GM12801 (cell line): ENCODE measurements around the gene STUB1.

Source experiments
- TF ChIP-seq, protein P1 (sequence below): IDR thresholded peaks from one replicate; pipeline ENCODE4 v1.5.1; 2011; ENCODE audit warnings: control low read depth; ENCODE audit not compliant: insufficient read length; ENCODE audit errors: extremely low read depth

STUB1 gene

DNA sequence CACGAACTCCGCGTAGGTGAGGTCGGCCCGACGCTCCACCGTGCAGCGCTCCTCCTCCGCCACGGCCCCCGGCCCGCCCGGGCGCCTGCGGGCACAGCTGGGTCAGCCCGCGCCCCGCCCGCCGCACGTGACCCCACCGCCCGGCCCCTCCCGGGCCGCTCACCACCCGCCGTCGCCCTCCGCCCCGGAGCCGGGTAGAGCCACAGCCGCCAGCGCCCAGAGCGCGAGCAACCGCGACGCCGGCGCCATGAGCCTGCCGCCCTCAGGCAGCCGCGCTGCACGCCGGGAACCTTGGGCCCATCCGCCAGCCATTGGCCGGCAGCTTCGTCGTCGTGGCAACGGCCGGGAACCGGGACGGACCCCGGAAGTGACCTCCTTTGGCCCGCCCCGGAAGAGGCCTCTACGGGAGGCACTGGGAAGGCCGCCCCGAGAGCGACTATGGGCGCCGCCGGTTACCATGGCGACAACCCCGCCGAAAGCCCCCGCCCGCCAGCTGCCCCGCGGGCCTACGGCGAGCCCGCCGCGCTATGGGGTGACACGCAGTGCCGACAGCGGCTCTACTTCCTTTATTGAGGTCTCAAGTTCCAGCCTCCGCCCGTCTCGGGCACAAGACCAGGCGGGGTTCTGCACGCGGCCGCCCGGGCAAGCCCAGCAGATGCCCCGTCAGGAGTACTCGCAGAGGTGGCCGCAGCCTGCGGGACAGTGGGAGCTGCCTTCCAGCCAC lies 4.0 kb downstream of the STUB1 start, which contains the start of gene JMJD8:
TSS of gene JMJD8 (minus strand) at position 264 of the 724 bp plus-strand sequence. CDS start at position 249, 15 bp downstream.
- TF ChIP-seq, protein P1, sequence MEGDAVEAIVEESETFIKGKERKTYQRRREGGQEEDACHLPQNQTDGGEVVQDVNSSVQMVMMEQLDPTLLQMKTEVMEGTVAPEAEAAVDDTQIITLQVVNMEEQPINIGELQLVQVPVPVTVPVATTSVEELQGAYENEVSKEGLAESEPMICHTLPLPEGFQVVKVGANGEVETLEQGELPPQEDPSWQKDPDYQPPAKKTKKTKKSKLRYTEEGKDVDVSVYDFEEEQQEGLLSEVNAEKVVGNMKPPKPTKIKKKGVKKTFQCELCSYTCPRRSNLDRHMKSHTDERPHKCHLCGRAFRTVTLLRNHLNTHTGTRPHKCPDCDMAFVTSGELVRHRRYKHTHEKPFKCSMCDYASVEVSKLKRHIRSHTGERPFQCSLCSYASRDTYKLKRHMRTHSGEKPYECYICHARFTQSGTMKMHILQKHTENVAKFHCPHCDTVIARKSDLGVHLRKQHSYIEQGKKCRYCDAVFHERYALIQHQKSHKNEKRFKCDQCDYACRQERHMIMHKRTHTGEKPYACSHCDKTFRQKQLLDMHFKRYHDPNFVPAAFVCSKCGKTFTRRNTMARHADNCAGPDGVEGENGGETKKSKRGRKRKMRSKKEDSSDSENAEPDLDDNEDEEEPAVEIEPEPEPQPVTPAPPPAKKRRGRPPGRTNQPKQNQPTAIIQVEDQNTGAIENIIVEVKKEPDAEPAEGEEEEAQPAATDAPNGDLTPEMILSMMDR, result no peak

DNA sequence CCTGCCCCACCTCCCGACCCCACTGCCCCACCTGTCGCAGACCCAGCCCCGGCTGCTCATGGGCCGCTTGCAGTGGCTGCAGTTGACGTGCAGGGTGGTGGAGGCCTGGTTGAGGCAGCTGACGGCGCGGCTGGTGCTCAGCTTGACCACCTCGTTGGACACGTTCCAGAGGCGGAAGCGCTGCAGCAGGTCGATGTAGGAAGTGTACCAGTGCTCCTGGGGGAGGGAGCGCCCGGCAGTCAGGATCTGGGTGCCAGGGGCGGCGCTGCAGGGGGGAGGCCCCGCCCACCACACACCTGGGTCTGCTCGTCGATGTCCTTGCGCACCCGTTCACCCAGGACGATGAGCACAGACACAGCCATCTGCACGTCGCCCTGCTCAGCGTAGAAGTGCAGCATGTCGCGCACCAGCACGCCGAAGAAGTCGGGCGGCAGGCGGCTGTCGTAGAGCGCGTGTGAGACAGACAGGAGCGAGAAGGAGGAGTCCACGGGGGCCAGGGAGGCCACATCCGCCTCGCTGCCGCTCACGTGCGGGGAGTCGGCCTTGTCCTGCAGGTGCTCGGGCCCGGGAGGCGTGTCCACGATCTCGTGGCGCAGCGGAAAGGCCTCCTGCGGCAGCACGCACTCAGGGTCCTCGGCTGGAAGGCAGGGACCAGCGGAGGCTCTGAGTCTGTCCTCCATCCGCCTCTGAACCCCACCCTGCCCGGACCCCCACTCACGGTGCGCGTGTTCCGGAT lies 4.9 kb downstream of the STUB1 start:
- TF ChIP-seq, protein P1, result no peak

DNA sequence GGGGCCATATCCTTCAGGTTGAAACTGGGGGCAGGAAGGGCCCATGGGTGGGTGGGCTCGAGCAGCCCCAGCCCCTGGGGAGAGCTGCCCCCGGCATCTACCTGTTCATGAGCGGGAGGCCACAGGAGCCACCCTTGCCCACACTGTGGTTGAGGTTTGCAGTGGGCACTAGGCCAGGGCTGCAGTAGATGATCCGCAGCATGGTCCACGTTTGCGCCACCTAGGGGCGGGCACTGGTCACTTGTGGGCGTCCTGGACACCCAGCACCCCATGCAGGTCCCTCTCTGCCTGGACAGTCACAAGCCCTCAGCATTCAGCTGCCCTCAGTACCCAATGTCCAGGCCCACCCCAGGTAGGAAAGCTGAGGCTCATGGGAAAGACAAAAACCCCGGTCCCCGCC lies 5.8 kb downstream of the STUB1 start:
- TF ChIP-seq, protein P1, result no peak

DNA sequence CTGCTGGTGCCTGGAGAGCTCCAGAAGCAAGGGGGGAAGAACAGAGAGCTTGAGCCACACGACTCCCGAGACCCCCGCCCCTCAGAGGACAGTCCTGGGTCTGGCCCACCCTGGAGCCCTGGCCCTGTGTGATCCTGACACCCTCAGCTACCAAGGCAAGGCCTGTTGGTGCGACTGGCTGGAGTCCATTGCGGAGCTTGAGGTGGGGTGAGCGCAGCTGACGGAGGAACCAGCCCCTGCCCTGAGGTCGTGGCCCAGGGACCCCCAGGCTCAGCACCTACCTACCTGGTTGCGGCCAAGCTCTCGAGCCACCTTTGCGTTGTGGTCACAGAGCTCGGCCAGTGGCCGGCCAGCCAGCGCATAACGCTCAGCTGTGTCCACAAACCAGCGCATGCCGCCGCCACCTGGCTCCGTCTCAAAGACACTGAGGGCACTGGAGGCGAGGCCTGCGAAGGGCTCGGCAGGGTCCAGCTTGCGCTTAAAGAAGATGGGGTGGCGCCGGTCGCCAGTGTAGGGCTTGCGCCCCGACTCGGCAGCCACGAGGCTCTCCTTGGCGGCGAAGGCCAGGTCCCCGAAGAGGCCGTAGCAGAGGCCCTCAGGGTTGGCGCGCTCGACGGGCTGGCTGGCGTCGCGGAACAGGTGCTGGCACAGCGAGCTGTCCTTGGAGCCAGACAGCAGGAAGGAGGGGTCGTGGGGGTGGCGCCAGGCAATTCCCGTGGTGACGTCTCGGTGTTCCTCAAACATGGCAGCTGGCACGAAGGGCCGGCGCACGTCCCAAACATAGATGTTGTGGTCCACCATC lies 6.5 kb downstream of the STUB1 start:
- TF ChIP-seq, protein P1, result no peak

DNA sequence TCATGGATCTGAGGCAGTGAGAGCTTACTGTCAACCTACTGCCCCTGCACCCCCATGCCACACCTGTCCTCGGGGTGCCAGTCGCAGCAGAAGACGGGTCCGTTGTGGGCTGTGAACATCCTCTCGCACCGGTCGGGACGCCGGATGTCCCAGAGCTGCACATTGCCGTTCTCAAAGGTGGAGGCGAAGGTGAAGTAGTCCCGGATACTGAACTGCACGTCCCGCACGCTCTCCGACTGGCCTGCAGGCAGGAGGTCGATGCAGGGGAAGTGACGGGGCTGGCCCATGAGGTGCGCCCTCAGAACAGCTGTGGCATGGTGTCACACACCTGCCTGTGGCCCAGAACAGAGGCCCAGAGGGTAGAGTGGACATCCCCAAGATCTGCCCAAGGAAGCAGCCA lies 7.3 kb downstream of the STUB1 start:
- TF ChIP-seq, protein P1, result no peak

DNA sequence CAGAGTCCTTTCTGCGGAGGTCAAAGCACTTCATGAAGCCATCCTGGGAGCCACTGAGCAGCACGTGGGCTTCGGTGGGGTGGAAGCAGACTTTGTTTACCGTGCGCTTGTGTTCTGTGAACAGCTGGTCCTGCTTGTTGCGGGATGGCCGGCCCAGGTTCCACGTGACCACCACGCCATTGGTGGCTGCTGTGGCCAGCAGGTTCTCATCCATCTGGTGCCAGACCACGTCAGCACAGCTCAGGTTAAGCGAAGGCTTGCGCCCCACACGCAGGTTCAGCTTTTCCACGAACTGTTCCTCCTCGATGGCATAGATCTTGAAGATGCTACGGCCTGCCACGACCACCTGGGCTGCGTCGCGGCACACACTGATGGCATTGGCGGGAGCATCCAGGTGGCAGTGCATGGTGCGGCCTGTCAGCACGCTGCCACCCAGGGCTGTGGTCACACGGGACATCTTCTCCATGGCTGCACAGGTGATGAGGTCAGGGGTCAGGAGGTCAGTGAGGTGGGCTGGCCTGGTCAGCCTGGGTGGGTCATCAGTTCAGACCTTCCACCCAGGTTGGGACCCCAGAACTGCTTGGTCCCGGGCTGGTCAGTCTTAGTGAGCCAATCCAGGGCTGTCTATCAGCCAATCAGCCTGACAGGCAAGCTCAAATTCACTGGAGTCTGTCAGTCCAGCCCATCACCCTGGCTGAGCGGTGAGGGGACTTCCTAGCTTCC lies 9.1 kb downstream of the STUB1 start:
- TF ChIP-seq, protein P1, result no peak
